AG04449 (cell line): ENCODE results near the gene NEU4.
"Not testable (repeated sequence)": the region's sequence is repeated elsewhere in the genome, so short reads cannot be mapped to it uniquely, and the experiment has no call there.

Experiments used
- CTCF ChIA-PET: fragments of 350-600 bp; formaldehyde crosslinking; extraction: SDS; loops from one replicate; lab custom pipeline; 2021; ENCODE audit warnings: antibody characterized with exemption; lab: Yijun Ruan, JAX
- POLR2A ChIA-PET: fragments of 400-600, 350-600 bp; formaldehyde crosslinking; extraction: SDS; loops from one replicate; lab custom pipeline; 2020; ENCODE audit warnings: antibody characterized with exemption, inconsistent platforms; lab: Yijun Ruan, JAX
- DNase-seq: peaks from one replicate; pipeline ENCODE4 v3.0.0-alpha.2; 2010; ENCODE audit warnings: low read depth, low spot score
- H3K4me3 ChIP-seq: 2 replicates; pipeline ENCODE4 v1.5.1; 2011; ENCODE audit warnings: low read depth, mild to moderate bottlenecking, control low read depth, low read length
- CTCF ChIP-seq: IDR thresholded peaks from one replicate; pipeline ENCODE4 v1.5.1; 2011; ENCODE audit warnings: mild to moderate bottlenecking, moderate library complexity, low read length, control low read depth, inconsistent platforms; ENCODE audit not compliant: insufficient read depth; ENCODE audit errors: missing control alignments

Gene NEU4

GRCh38 chr2:241799522-241800197 lies 9.3 kb upstream of the NEU4 start:
- no peak for TF ChIP-seq CTCF
- no peak for DNase-seq
- CTCF ChIA-PET, result no interaction called here
- POLR2A ChIA-PET, result no interaction called here
- no peak overlapping the region for H3K4me3 ChIP-seq

- H3K4me3 ChIP-seq, CTCF ChIA-PET, POLR2A ChIA-PET, DNase-seq: not testable (repeated sequence)
Observed at GRCh38 chr2:241800198-241800903, 8.6 kb upstream of the NEU4 start.

GRCh38 chr2:241801611-241802420 lies 7.2 kb upstream of the NEU4 start:
- H3K4me3 ChIP-seq, result no peak overlapping the region
- no peak for TF ChIP-seq CTCF
- no peak for DNase-seq
- POLR2A ChIA-PET, result no interaction called here
- CTCF ChIA-PET, result no interaction called here

GRCh38 chr2:241802421-241803318 lies 6.3 kb upstream of the NEU4 start:
- ChIA-PET CTCF (no interaction called here), POLR2A (no interaction called here)
- no peak overlapping the region for H3K4me3 ChIP-seq
- DNase-seq, result no peak
- no peak for TF ChIP-seq CTCF

GRCh38 chr2:241803387-241804325 lies 5.3 kb upstream of the NEU4 start:
- TF ChIP-seq CTCF, result no peak
- H3K4me3 ChIP-seq, result peak overlapping the region; percentile 51
- ChIA-PET POLR2A (no interaction called here), CTCF (interaction anchor here (1.1 kb wide), 1 partner anchor 9 kb away, joined by 3 read pairs; no protein-coding TSS in a partner anchor)
- DNase-seq, result no peak
